SK-N-SH treated with all-trans-retinoic acid at 6 μM for 48 hours (cell line): ENCODE results near the gene FOXL3.

ENCODE experiments used
- ATAC-seq: fragments of 200-7000 bp; cut with Tn5 transposase; 3 replicates; pipeline ENCODE4 v1.9.1; 2020; ENCODE audit warnings: mild to moderate bottlenecking, moderate library complexity
- ARNTL ChIP-seq: fragments of 450-650 bp; formaldehyde crosslinking; IDR thresholded peaks from 2 replicates; pipeline ENCODE4 v1.5.0; 2020; ENCODE audit warnings: low read depth, mild to moderate bottlenecking, moderate library complexity, borderline replicate concordance
- CREB5 ChIP-seq: fragments of 250-450 bp; sonication (Bioruptor Pico); IDR thresholded peaks from 2 replicates; pipeline ENCODE4 v1.5.1; 2020; ENCODE audit warnings: low read depth, mild to moderate bottlenecking, moderate library complexity
- CSDC2 ChIP-seq: fragments of 250-450 bp; sonication (Bioruptor Pico); IDR thresholded peaks from 2 replicates; pipeline ENCODE4 v1.5.0; 2020; ENCODE audit warnings: mild to moderate bottlenecking, moderate library complexity
- CSRNP3 ChIP-seq: fragments of 250-450 bp; sonication (Bioruptor Pico); IDR thresholded peaks from 2 replicates; pipeline ENCODE4 v1.5.1; 2021; ENCODE audit warnings: mild to moderate bottlenecking, moderate library complexity
- ESRRG ChIP-seq: fragments of 250-450 bp; sonication (Bioruptor Pico); IDR thresholded peaks from 2 replicates; pipeline ENCODE4 v1.6.1; 2021; ENCODE audit warnings: mild to moderate bottlenecking
- GLIS3 ChIP-seq: fragments of 250-450 bp; sonication (Bioruptor Pico); IDR thresholded peaks from 2 replicates; pipeline ENCODE4 v1.5.0; 2020; ENCODE audit warnings: mild to moderate bottlenecking, moderate library complexity
- OSR1 ChIP-seq: fragments of 250-450 bp; sonication (Bioruptor Pico); IDR thresholded peaks from 2 replicates; pipeline ENCODE4 v1.8.0; 2022; ENCODE audit warnings: moderate library complexity, mild to moderate bottlenecking, inconsistent platforms
- PATZ1 ChIP-seq: fragments of 250-450 bp; sonication (Bioruptor Pico); IDR thresholded peaks from 2 replicates; pipeline ENCODE4 v1.8.0; 2020; ENCODE audit warnings: mild to moderate bottlenecking, moderate library complexity, borderline replicate concordance
- PPARA ChIP-seq: fragments of 250-450 bp; sonication (Bioruptor Pico); IDR thresholded peaks from 2 replicates; pipeline ENCODE4 v1.5.0; 2020; ENCODE audit warnings: mild to moderate bottlenecking, borderline replicate concordance
- RARB ChIP-seq: fragments of 250-450 bp; sonication (Bioruptor Pico); IDR thresholded peaks from 2 replicates; pipeline ENCODE4 v1.8.0; 2021; ENCODE audit warnings: mild to moderate bottlenecking, moderate library complexity
- TCF4 ChIP-seq: fragments of 250-450 bp; sonication (Bioruptor Pico); IDR thresholded peaks from 2 replicates; pipeline ENCODE4 v1.8.0; 2021; ENCODE audit warnings: mild to moderate bottlenecking, moderate library complexity, borderline replicate concordance
- TOX ChIP-seq: fragments of 250-450 bp; sonication (Bioruptor Pico); IDR thresholded peaks from 2 replicates; pipeline ENCODE4 v1.8.0; 2021; ENCODE audit warnings: mild to moderate bottlenecking, moderate library complexity, borderline replicate concordance
- ZC3H10 ChIP-seq: fragments of 250-450 bp; sonication (Bioruptor Pico); IDR thresholded peaks from 2 replicates; pipeline ENCODE4 v1.5.1; 2021; ENCODE audit warnings: mild to moderate bottlenecking, moderate library complexity
- ZFP3 ChIP-seq: fragments of 250-450 bp; sonication (Bioruptor Pico); IDR thresholded peaks from 2 replicates; pipeline ENCODE4 v1.5.0; 2020; ENCODE audit warnings: mild to moderate bottlenecking, moderate library complexity
- ZFP30 ChIP-seq: fragments of 450-650 bp; formaldehyde crosslinking; IDR thresholded peaks from 2 replicates; pipeline ENCODE4 v1.5.0; 2022; ENCODE audit warnings: mild to moderate bottlenecking, moderate library complexity
- ZNF565 ChIP-seq: fragments of 450-650 bp; formaldehyde crosslinking; conservative IDR thresholded peaks from 2 replicates; pipeline ENCODE4 v1.5.0; 2020; ENCODE audit warnings: low read depth, mild to moderate bottlenecking, moderate library complexity
- ZNF70 ChIP-seq: fragments of 450-650 bp; formaldehyde crosslinking; IDR thresholded peaks from 2 replicates; pipeline ENCODE4 v1.5.0; 2020; ENCODE audit warnings: mild to moderate bottlenecking, moderate library complexity
- TF ChIP-seq, protein P1 (sequence below): fragments of 250-450 bp; sonication (Bioruptor Pico); IDR thresholded peaks from 2 replicates; pipeline ENCODE4 v1.8.0; 2021; ENCODE audit warnings: low read depth, mild to moderate bottlenecking, moderate library complexity, borderline replicate concordance
- TF ChIP-seq, protein P2 (sequence below): fragments of 250-450 bp; sonication (Bioruptor Pico); IDR thresholded peaks from 2 replicates; pipeline ENCODE4 v1.5.0; 2020; ENCODE audit warnings: mild to moderate bottlenecking, moderate library complexity

FOXL3 gene

GRCh38 chr7:307970-308369 lies 18.0 kb downstream of the FOXL3 start:
- ATAC-seq, result no peak
- TF ChIP-seq ZFP3 (CRISPR knock-in tag), result no peak
- TF ChIP-seq PPARA, result no peak
- no peak for TF ChIP-seq ZNF565 (CRISPR knock-in tag)
- TF ChIP-seq TCF4 (CRISPR knock-in tag), result no peak
- TF ChIP-seq TOX (CRISPR knock-in tag), result no peak
- no peak for TF ChIP-seq ARNTL (CRISPR knock-in tag)
- TF ChIP-seq, protein P1, sequence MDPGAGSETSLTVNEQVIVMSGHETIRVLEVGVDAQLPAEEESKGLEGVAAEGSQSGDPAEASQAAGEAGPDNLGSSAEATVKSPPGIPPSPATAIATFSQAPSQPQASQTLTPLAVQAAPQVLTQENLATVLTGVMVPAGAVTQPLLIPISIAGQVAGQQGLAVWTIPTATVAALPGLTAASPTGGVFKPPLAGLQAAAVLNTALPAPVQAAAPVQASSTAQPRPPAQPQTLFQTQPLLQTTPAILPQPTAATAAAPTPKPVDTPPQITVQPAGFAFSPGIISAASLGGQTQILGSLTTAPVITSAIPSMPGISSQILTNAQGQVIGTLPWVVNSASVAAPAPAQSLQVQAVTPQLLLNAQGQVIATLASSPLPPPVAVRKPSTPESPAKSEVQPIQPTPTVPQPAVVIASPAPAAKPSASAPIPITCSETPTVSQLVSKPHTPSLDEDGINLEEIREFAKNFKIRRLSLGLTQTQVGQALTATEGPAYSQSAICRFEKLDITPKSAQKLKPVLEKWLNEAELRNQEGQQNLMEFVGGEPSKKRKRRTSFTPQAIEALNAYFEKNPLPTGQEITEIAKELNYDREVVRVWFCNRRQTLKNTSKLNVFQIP (CRISPR knock-in tag), result no peak

GRCh38 chr7:309586-310228 lies 19.7 kb downstream of the FOXL3 start:
- TF ChIP-seq PPARA, result no peak
- TF ChIP-seq, protein P2, sequence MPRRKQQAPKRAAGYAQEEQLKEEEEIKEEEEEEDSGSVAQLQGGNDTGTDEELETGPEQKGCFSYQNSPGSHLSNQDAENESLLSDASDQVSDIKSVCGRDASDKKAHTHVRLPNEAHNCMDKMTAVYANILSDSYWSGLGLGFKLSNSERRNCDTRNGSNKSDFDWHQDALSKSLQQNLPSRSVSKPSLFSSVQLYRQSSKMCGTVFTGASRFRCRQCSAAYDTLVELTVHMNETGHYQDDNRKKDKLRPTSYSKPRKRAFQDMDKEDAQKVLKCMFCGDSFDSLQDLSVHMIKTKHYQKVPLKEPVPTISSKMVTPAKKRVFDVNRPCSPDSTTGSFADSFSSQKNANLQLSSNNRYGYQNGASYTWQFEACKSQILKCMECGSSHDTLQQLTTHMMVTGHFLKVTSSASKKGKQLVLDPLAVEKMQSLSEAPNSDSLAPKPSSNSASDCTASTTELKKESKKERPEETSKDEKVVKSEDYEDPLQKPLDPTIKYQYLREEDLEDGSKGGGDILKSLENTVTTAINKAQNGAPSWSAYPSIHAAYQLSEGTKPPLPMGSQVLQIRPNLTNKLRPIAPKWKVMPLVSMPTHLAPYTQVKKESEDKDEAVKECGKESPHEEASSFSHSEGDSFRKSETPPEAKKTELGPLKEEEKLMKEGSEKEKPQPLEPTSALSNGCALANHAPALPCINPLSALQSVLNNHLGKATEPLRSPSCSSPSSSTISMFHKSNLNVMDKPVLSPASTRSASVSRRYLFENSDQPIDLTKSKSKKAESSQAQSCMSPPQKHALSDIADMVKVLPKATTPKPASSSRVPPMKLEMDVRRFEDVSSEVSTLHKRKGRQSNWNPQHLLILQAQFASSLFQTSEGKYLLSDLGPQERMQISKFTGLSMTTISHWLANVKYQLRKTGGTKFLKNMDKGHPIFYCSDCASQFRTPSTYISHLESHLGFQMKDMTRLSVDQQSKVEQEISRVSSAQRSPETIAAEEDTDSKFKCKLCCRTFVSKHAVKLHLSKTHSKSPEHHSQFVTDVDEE, result no peak
- no peak for TF ChIP-seq PATZ1 (CRISPR knock-in tag)
- TF ChIP-seq OSR1 (CRISPR knock-in tag), result no peak
- no peak for TF ChIP-seq ZFP30 (CRISPR knock-in tag)
- TF ChIP-seq ZC3H10 (CRISPR knock-in tag), result no peak
- no peak for TF ChIP-seq ESRRG
- no peak for TF ChIP-seq ARNTL (CRISPR knock-in tag)
- TF ChIP-seq GLIS3 (CRISPR knock-in tag), result no peak
- TF ChIP-seq RARB, result no peak
- TF ChIP-seq CSRNP3, result no peak
- TF ChIP-seq TCF4 (CRISPR knock-in tag), result no peak
- TF ChIP-seq ZNF70 (CRISPR knock-in tag), result no peak
- TF ChIP-seq, protein P1 (CRISPR knock-in tag), result no peak
- TF ChIP-seq CSDC2 (CRISPR knock-in tag), result no peak
- TF ChIP-seq CREB5, result no peak
- ATAC-seq, result no peak
